Left forelimb (tissue), 1 donor: ENCODE results near the gene GATA3.

Source experiments
- DNase-seq: peaks from one replicate; pipeline ENCODE4 v3.0.0-alpha.2; 2018; ENCODE audit warnings: low spot score

GATA3 gene

DNA sequence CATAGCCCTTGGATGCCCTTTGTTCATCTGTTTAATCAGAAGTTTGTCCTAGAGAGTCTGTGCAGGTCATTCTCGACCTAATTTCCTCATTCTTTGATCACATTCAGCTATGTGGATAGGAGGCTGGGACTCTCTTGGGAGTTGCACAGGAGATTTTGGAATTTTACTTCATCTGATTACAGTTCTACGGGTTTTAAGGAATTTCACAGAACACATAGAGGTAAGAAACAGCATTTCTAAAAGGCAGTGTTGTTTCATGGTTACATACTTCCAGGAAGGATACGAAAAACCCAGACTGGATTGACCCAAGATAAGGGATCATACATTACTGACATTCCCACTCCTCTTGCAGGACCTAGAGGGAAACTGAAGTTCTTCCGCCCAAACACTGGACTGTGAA, 45.9 kb downstream of the GATA3 start:
- no peak for DNase-seq

- DNase-seq: no peak
Measured at GRCh38 chr10:8102708-8103401, 48.4 kb downstream of the GATA3 start.

GRCh38 chr10:8103543-8103942, 49.1 kb downstream of the GATA3 start:
- DNase-seq: no peak

GRCh38 chr10:8104005-8104404, 49.5 kb downstream of the GATA3 start:
- DNase-seq: no peak

- no peak for DNase-seq
Measured at GRCh38 chr10:8104721-8105120, 50.2 kb downstream of the GATA3 start.

DNA sequence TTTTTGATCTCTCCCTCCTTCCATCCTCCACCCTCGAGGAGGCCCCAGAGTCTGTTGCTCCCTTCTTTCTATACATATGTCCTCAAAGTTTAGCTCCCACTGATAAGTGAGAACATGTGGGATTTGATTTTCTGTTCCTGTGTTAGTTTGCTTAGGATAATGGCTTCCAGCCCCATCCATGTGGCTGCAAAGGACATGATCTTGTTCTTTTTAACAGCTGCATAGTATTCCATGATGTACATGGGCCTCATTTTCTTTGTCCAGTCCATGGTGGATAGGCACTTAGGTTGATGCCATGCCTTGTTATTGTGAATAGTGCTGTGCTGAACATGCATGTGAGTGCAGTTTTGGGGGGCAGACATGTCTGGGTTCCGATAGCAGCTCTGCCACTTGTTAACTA, 51.4 kb downstream of the GATA3 start:
- DNase-seq: no peak

GRCh38 chr10:8112230-8112905, 57.9 kb downstream of the GATA3 start:
- no peak for DNase-seq

GRCh38 chr10:8112942-8113442, 58.5 kb downstream of the GATA3 start:
- DNase-seq: no peak

- DNase-seq: no peak
Measured at GRCh38 chr10:8113616-8114015, 59.1 kb downstream of the GATA3 start.

GRCh38 chr10:8114741-8115617, 60.5 kb downstream of the GATA3 start:
- no peak for DNase-seq

DNA sequence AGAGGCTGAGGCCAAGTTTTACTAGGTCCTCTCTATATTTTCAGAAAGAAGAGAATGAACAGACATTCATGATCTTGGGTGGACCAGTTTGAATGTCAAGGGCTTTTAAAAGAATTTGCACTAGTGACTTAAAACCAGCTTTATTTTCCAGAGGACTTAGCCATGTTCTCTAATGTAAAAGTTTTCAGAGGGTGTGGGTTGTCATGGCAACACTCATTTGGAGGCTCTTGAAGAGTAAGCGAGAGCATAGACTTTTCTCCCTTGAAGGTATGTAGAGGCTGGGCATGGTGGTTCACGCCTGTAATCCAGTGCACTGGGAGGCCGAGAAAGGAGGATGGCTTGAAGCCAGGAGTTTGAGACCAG, 61.1 kb downstream of the GATA3 start:
- DNase-seq: no peak

GRCh38 chr10:8116474-8116873, 62.0 kb downstream of the GATA3 start:
- no peak for DNase-seq

DNA sequence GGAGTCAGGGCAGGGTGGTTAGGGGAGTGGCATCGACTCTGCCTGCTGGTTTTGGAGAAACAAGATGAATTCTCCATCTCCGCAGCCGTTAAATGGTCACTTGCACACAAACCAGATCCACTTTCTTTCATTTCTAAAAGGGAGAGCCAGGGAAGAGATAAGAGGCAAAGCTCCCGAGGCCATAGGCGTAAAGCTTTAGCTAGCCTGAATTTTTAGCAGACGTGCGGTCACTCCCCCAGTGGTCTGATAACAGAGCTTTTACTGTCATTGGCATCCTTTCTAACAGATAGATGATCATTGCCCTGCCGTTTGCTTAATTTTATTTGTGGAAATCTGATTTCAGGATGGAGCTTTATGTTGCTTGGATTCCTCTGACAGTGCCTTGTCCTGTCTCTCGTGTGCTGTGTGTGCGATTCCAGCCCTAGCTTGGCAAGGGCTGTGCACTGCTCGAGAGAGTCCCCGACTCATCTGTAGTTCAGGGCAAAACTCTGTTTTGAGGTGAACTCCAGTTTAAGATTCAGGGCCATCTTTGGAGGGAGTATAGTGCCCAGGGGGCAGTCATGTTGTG, 62.5 kb downstream of the GATA3 start:
- DNase-seq: no peak

GRCh38 chr10:8121201-8121890, 66.9 kb downstream of the GATA3 start:
- DNase-seq: no peak

DNA sequence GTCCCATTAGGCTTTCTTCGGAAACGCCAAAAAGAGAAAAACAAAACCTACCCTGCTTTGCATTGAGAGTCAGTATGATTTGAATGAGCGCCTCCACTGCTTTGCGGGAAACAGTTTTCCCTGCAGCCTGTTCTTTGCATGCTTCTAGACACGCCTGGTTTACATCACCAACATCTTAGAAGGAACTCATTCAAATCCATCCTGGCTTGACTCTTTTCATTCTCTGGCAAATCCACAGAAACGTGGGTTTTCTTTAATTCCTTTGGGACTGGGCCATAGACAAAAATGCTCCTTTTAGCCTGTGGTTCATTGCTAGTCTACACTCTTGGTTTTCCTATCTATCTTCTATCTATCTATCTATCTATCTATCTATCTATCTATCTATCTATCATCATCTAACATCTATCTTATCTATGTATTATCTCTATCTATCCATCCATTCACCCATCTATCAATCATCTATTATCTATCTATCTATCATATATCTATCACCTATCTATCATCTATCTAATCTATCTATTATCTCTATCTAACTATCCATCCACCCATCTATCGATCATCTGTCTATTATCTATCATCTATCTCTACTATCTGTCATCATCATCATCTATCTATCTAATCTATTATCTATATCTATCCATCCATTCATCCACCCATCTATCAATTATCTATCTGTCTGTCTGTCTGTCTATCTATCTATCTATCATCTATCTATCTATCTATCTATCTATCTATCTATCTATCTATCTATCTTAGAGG, 68.3 kb downstream of the GATA3 start:
- no peak for DNase-seq

DNA sequence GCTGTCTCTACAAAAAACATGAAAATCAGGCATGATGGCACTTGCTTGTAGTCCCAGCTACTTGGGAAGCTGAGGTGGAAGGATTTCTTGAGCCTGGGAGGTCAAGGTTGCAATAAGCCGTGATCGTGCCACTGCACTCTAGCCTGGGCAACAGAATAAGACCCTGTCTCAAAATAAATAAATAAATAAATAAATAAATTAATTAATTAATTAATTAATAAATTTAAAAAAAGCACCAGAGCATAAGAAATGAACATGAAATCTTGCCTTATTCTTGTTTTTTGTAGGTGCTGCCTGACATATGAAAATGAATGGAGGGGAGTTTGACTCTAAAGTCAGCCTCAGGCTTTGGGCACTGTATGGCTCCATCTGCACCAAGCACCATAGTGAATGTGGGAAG, 69.9 kb downstream of the GATA3 start:
- no peak for DNase-seq
